ENCODE measurements around the gene ADAMTSL2.

The ADAMTSL2 gene

DNA sequence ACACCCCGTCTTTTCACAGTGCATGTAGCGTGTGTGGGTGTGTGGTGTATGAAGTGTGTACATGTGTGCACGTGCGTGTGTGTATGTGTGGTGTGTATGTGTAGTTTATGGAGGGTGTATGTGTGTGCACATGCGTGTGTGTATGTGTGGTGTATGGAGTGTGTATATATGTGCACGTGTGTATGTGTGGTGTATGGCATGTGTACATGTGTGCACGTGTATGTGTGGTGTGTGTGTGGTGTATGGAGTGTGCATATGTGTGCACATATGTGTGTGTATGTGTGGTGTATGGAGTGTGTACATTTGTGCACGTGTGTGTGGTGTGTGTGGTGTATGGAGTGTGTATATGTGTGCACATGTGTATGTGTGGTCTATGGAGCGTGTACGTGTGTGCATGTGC lies 22.9 kb upstream of the ADAMTSL2 start:
- TF ChIP-seq CTCF (IDR thresholded peaks at IDR 0.05), result no peak
- Histone ChIP-seq H3K4me1 (ENCODE audit: control insufficient read depth in 1 of 2, insufficient read depth in 1 of 2, low read depth in 1 of 2, low read length in 1 of 2) (no peaks in the 10 kb centered on the region), H3K27me3 (peaks cover 41% of the 10 kb centered on the region), H3K36me3 (no peaks in the 10 kb centered on the region), H3K9me3 (no peaks in the 10 kb centered on the region), H3K4me3 (ENCODE audit: low read depth in 1 of 2, low read length in 1 of 2) (no peak overlapping the region), H3K27ac (no peak overlapping the region)

GRCh38 chr9:133512253-133513213 lies 22.0 kb upstream of the ADAMTSL2 start:
- Histone ChIP-seq H3K27ac (no peak overlapping the region), H3K4me3 (ENCODE audit: low read depth in 1 of 2, low read length in 1 of 2) (no peak overlapping the region), H3K4me1 (ENCODE audit: control insufficient read depth in 1 of 2, insufficient read depth in 1 of 2, low read depth in 1 of 2, low read length in 1 of 2) (no peaks in the 10 kb centered on the region), H3K36me3 (no peaks in the 10 kb centered on the region), H3K9me3 (no peaks in the 10 kb centered on the region), H3K27me3 (peaks cover 34% of the 10 kb centered on the region)
- TF ChIP-seq CTCF (IDR thresholded peaks at IDR 0.05), result no peak

- H3K27me3 ChIP-seq, result peaks cover 25% of the 10 kb centered on the region
- no peak for TF ChIP-seq CTCF (IDR thresholded peaks at IDR 0.05)
Measured at GRCh38 chr9:133513214-133514100, 21.0 kb upstream of the ADAMTSL2 start.

GRCh38 chr9:133514460-133515239 lies 19.9 kb upstream of the ADAMTSL2 start:
- no peaks in the 10 kb centered on the region for H3K36me3 ChIP-seq
- no peaks in the 10 kb centered on the region for H3K9me3 ChIP-seq
- no peaks in the 10 kb centered on the region for H3K4me1 ChIP-seq (ENCODE audit: control insufficient read depth in 1 of 2, insufficient read depth in 1 of 2, low read depth in 1 of 2, low read length in 1 of 2)
- peaks cover 13% of the 10 kb centered on the region for H3K27me3 ChIP-seq
- H3K4me3 ChIP-seq (ENCODE audit: low read depth in 1 of 2, low read length in 1 of 2), result no peak overlapping the region
- TF ChIP-seq CTCF (IDR thresholded peaks at IDR 0.05), result no peak
- H3K27ac ChIP-seq, result no peak overlapping the region

More at GRCh38 chr9:133513214-133514100, 21.0 kb upstream of the ADAMTSL2 start:
- Histone ChIP-seq H3K36me3 (no peaks in the 10 kb centered on the region), H3K9me3 (no peaks in the 10 kb centered on the region), H3K4me3 (ENCODE audit: low read depth in 1 of 2, low read length in 1 of 2) (no peak overlapping the region), H3K4me1 (ENCODE audit: control insufficient read depth in 1 of 2, insufficient read depth in 1 of 2, low read depth in 1 of 2, low read length in 1 of 2) (no peaks in the 10 kb centered on the region), H3K27ac (no peak overlapping the region)

GRCh38 chr9:133515240-133515610 lies 19.3 kb upstream of the ADAMTSL2 start:
- Histone ChIP-seq H3K27me3 (peaks cover 7% of the 10 kb centered on the region), H3K4me1 (ENCODE audit: control insufficient read depth in 1 of 2, insufficient read depth in 1 of 2, low read depth in 1 of 2, low read length in 1 of 2) (no peaks in the 10 kb centered on the region), H3K36me3 (no peaks in the 10 kb centered on the region), H3K9me3 (no peaks in the 10 kb centered on the region), H3K4me3 (ENCODE audit: low read depth in 1 of 2, low read length in 1 of 2) (no peak overlapping the region), H3K27ac (no peak overlapping the region)
- TF ChIP-seq CTCF (IDR thresholded peaks at IDR 0.05), result no peak
